IPS-11a (cell line): ENCODE results near the gene SESN1.

Experiments
- H3K4me3 ChIP-seq: one replicate; pipeline ENCODE4 v1.5.1; 2013; ENCODE audit warnings: low read depth, low read length, control low read depth

The SESN1 gene

GRCh38 chr6:108942556-108943492, 151.8 kb downstream of the SESN1 start:
- H3K4me3 ChIP-seq, result no peak overlapping the region

GRCh38 chr6:108941859-108942258, 152.8 kb downstream of the SESN1 start:
- H3K4me3 ChIP-seq, result no peak overlapping the region

GRCh38 chr6:108941281-108941680, 153.4 kb downstream of the SESN1 start:
- no peak overlapping the region for H3K4me3 ChIP-seq

- H3K4me3 ChIP-seq, result no peak overlapping the region
Measured at GRCh38 chr6:108940741-108941140, 153.9 kb downstream of the SESN1 start.

GRCh38 chr6:108937170-108937569, 157.5 kb downstream of the SESN1 start:
- H3K4me3 ChIP-seq, result no peak overlapping the region
